Left lung (tissue), 10 donors: Measurements from ENCODE around the gene SERPINA10. TPM values are rescaled to one million over a fixed set of nuclear protein-coding genes. Genes with fewer than 3 reads are reported as not detected.

Experiments used
- ATAC-seq: fragments of 200-7000 bp; cut with Tn5 transposase; one replicate; pipeline ENCODE4 v1.9.1; 2020; ENCODE audit warnings: moderate library complexity
- DNase-seq, 4 donors: peaks; one replicate each; pipeline ENCODE4 v3.0.0-alpha.2; 2013 to 2020
- H3K27ac ChIP-seq, 2 donors: fragments of 200-600 bp; sonication (generic) in 1 of 2; one replicate each; pipeline versions ENCODE4 v1.5.0 to v1.8.0; 2020 to 2021
- H3K27me3 ChIP-seq, 2 donors: fragments of 200-600 bp; sonication (generic) in 1 of 2; one replicate each; pipeline versions ENCODE4 v1.5.0 to v1.8.0; 2020 to 2021
- H3K36me3 ChIP-seq, 2 donors: fragments of 200-600 bp; sonication (generic) in 1 of 2; one replicate each; pipeline versions ENCODE4 v1.5.0 to v1.8.0; 2020 to 2021
- H3K4me1 ChIP-seq, 2 donors: fragments of 200-600 bp; one replicate each; pipeline ENCODE4 v1.8.0; 2021
- H3K4me3 ChIP-seq, 2 donors: fragments of 200-600 bp; sonication (generic) in 1 of 2; one replicate each; pipeline versions ENCODE4 v1.5.0 to v1.8.0; 2020 to 2021; ENCODE audit warnings: mild to moderate bottlenecking in 1 of 2
- H3K9me3 ChIP-seq, 2 donors: fragments of 200-600 bp; sonication (generic) in 1 of 2; one replicate each; pipeline versions ENCODE4 v1.5.0 to v1.8.0; 2020 to 2021
- intact Hi-C, 2 donors: fragments of 100-400 bp; cut with DNase I; formaldehyde crosslinking; loops; one replicate each; pipeline versions ENCODE4 v1.11.2 to v1.14.2; 2022
- polyA plus RNA-seq, 6 donors: library from polyadenylated mRNA; unstranded; fragments of 120-200 nt; gene quantifications; one replicate each; pipeline ENCODE4 v1.2.1, GENCODE V29; 2013; ENCODE audit not compliant: insufficient read length in 6 of 6
- total RNA-seq, 2 donors: library from RNA; stranded (reverse); fragmentation: NEBNext Ultra II Directional; extraction: Animal tissue kit (Norgen Biotek cat#: 25700); gene quantifications; one replicate each; pipeline ENCODE4 v1.2.1, GENCODE V29; 2021
- TF ChIP-seq, protein P1 (sequence below), 2 donors: fragments of 200-600 bp; sonication (generic) in 1 of 2; IDR thresholded peaks; one replicate each; pipeline versions ENCODE4 v1.5.0 to v1.8.0; 2021; ENCODE audit warnings: antibody characterized with exemption in 2 of 2
- donor health status: DM: no; HTN: yes; CAD: no.
- donor health status: DM: no; HTN: no; CAD: no.

Gene SERPINA10
- total and polyA plus RNA-seq, 8 donors = 0.06 to 0.10 (median 0.08) TPM; not detected in 2

DNA sequence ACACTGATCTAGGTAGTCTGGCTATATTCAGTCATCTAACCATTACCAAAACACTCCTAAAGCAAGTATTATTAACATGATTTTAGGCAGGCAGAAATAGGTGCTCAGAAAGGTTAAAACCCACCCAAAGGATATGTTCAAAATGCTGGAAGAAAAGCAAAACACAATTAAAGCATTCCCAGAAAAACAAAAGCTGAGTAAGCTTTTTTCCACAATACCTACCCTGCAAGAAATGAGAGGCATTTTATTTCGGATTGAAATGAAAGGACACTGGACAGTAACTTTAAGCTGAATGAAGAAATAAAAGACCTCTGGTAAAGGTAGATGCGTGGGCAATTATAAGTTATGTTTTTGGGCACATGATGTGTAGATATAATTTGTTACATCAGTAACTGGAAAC lies 21.8 kb upstream of the SERPINA10 start:
- H3K4me1 ChIP-seq = no peaks in the 10 kb centered on the region
- TF ChIP-seq, protein P1, sequence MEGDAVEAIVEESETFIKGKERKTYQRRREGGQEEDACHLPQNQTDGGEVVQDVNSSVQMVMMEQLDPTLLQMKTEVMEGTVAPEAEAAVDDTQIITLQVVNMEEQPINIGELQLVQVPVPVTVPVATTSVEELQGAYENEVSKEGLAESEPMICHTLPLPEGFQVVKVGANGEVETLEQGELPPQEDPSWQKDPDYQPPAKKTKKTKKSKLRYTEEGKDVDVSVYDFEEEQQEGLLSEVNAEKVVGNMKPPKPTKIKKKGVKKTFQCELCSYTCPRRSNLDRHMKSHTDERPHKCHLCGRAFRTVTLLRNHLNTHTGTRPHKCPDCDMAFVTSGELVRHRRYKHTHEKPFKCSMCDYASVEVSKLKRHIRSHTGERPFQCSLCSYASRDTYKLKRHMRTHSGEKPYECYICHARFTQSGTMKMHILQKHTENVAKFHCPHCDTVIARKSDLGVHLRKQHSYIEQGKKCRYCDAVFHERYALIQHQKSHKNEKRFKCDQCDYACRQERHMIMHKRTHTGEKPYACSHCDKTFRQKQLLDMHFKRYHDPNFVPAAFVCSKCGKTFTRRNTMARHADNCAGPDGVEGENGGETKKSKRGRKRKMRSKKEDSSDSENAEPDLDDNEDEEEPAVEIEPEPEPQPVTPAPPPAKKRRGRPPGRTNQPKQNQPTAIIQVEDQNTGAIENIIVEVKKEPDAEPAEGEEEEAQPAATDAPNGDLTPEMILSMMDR (IDR thresholded peaks at IDR 0.05) = no peak
- ATAC-seq (no peak), DNase-seq (no peak)
- intact Hi-C loops = no loop called here
- no peak overlapping the region for H3K27ac ChIP-seq
- H3K9me3 ChIP-seq = no peaks in the 10 kb centered on the region
- H3K27me3 ChIP-seq = no peaks in the 10 kb centered on the region
- H3K36me3 ChIP-seq = no peaks in the 10 kb centered on the region
- no peak overlapping the region for H3K4me3 ChIP-seq

DNA sequence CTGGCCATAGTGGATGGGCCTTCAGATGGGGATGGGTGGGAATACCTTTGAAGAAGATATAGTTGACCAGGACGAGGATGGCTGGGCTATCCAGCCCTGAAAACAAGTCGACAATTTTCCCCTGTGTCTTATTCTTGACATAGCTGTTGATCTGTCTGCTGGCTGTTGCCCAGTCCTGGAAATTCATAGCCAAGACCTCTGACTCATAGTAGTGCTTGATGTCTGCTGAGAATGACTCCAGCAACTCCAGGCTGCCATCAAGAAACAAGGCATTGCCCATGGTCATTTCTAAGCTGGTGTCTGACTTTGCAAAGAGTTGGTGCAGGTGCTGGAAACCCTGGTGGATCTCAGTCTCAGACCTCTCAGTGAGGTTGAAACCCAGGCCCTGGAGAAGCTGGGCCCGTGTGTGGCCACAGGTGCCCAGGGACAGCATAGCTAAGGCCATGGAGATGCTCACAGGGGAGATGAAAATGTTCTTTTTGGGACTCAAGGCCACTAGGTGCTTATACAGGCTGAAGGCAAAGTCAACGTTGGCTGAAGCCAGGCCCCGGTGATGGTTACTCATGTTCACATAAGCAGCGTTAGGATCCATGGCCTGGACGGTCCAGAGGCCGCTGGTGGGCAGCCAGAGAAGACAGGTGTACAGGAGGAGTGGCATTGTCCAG lies 21.1 kb upstream of the SERPINA10 start:
- ATAC-seq (no peak), DNase-seq (no peak)
- TF ChIP-seq, protein P1 (IDR thresholded peaks at IDR 0.05) = no peak
- Histone ChIP-seq H3K4me1 (no peaks in the 10 kb centered on the region), H3K4me3 (no peak overlapping the region), H3K36me3 (no peaks in the 10 kb centered on the region), H3K9me3 (no peaks in the 10 kb centered on the region), H3K27me3 (no peaks in the 10 kb centered on the region), H3K27ac (no peak overlapping the region)
- intact Hi-C loops = no loop called here

DNA sequence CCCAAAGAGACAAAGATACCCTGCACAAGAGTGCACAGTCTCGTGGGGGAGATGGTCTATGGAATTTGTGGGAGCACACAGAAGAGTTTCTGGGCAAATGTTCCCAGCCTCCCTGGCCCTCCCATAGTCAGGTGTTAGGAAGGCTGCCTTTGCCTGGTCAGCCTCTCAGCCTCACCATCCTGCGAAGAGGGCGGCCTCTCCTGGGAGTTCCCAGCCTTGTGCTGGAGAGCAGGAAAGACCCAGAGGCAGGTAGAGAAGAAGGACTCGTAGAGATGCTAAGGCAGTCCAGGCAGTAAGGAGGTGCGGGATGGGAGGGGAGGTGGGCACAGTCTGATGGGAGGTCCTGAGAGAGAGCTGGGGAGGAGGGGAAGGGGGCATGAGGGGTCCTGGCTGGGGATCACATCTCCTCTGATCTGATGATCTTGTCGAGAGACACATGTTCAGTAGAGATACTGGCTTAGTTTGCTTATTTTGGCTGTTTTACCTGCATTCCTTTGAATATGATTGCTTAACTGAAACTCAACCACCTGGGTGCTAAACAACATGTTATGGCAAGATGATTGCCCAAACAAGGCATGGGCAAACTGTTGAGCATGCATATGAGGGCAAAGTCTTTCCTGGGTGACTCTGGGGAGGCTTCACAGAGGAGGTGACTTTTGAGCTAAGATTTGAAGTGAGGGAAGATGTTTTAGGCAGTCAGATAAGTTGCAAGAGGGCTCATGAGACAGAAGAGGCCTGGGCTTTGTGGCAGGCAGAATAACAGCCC lies 19.6 kb upstream of the SERPINA10 start:
- TF ChIP-seq, protein P1 (IDR thresholded peaks at IDR 0.05) = no peak
- intact Hi-C loops = no loop called here
- H3K4me1 ChIP-seq = no peaks in the 10 kb centered on the region
- no peak for ATAC-seq
- DNase-seq = no peak
- no peaks in the 10 kb centered on the region for H3K27me3 ChIP-seq
- no peaks in the 10 kb centered on the region for H3K36me3 ChIP-seq
- no peak overlapping the region for H3K27ac ChIP-seq
- no peak overlapping the region for H3K4me3 ChIP-seq
- H3K9me3 ChIP-seq = peaks cover 0 to 3% of the 10 kb centered on the region in 2 donors

DNA sequence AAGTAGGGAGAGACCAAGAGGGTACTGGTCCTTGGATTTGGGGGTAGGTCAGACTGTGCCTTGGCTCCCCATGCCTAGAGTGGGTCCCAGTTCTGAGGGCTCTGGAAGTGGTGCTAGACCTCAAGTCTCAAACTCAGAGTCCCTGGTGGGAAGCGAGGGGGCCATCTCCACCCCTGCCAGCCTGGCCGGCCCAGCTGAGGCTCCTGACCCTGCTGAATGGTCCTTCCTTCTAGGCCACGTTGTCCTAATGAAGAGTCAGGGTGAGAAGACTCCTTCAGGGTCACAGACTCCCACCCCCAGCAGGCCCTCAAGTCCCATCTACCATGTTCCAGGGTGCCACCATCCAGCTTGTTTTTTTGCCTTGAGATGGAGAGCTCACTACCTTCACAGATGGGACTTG lies 17.2 kb upstream of the SERPINA10 start:
- Histone ChIP-seq H3K27me3 (no peaks in the 10 kb centered on the region), H3K4me3 (no peak overlapping the region), H3K36me3 (no peaks in the 10 kb centered on the region), H3K27ac (no peak overlapping the region), H3K9me3 (peaks cover 0 to 8% of the 10 kb centered on the region in 2 donors), H3K4me1 (no peaks in the 10 kb centered on the region)
- TF ChIP-seq, protein P1 (IDR thresholded peaks at IDR 0.05) = no peak
- intact Hi-C loops = no loop called here
- DNase-seq = no peak
- no peak for ATAC-seq

DNA sequence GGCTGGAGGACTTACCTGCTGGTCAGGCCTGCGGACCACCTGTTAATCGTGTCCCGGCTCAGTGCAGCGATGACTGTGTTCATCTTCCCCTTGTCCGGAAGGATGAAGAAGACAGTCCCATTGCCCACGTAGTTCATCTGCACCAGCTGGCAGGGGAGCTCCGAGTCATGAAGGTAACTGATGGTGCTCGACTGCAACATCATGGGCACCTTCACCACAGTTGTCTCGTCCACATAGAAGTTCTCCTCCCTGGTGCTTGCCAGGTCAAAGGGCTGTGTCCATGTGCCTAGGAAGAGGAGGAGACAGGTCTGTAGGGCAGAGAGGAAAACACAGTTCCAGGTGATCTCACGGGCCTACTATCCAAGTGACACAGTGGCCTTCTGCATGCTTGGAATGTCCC lies 16.7 kb upstream of the SERPINA10 start:
- no peaks in the 10 kb centered on the region for H3K36me3 ChIP-seq
- ATAC-seq (no peak), DNase-seq (no peak)
- peaks cover 0 to 8% of the 10 kb centered on the region in 2 donors for H3K9me3 ChIP-seq
- no peak overlapping the region for H3K27ac ChIP-seq
- no peak overlapping the region for H3K4me3 ChIP-seq
- H3K27me3 ChIP-seq = no peaks in the 10 kb centered on the region
- H3K4me1 ChIP-seq = no peaks in the 10 kb centered on the region
- TF ChIP-seq, protein P1 (IDR thresholded peaks at IDR 0.05) = no peak
- intact Hi-C loops = no loop called here
